GM19395 (cell line): ENCODE measurements around the gene STARD13.
"Not testable (repeated sequence)": the region's sequence is repeated elsewhere in the genome, so short reads cannot be mapped to it uniquely, and the experiment has no call there.

ENCODE experiments used
- ATAC-seq: cut with Tn5 transposase; IDR thresholded peaks from one replicate; pipeline ENCODE4 v1.9.1; 2021; ENCODE audit warnings: mild to moderate bottlenecking, moderate library complexity; ENCODE audit not compliant: unreplicated experiment

Gene STARD13

DNA sequence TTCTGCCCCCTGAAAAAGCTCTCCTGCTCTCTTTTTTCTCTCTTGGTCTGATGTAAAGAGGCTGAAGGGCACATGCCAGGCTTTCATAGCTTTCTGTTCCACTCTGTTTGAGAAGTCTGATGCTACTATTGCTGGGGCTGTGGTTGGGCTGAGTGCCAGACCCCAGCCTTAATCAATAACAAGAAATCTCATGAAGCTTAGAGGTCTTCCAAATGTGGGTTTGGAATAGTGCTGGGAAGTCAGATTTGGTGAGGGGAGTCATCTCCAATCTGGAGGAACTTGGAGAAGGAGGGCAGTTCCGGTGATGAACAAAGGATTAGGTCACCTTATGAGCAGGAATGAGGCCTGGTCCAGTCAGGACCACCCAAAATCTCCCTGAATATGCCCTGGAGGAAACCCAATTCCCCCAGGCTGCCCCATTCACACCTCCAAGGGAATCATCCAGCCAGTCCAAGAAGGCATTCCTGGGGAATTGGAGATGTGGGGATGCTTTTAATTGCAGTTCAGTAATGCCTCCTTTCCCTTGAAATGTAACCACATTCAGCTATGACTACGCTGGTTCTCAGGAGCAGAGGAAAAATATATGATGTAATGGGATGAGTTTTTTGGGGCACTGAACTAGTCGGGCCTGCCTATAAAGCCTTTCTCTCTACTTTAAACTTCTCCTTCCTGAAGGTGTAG lies 102.0 kb downstream of the STARD13 start:
- no peak for ATAC-seq

DNA sequence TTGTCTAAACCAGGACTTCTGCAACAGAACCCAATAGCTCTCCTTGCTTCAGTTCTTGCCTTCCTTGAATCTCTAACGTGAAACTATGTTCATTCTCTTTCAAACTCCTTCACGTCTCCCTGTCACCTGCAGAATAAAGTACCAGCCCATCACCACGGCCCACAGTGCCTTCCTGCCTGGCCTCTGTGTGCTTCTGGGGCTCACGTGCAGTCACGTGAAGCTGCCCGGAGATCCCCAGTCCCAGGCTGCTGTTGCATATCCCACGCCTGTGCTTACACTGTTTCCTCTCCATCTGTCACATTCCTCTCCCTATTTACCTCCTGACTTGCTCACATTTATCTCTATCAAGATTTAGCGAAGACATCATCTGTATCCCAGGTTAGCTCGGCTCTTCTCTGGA lies 102.8 kb downstream of the STARD13 start:
- no peak for ATAC-seq

DNA sequence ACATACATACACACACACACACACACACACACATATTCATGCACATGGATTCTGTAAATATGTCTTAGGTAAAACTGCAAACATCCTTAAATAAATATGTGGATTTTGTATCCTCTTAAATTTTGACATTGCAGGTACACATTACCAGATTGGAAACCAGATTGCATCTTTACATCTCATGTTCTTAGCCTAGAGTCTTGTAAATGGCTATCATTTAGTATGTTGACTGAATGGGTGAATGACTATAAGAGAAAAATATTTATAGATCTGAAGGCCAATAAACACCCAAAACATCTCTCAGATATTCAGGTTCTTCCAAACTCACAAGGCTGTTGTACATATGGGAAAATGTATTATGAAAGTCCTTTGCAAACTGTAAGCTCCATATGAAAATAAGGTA lies 104.3 kb downstream of the STARD13 start:
- ATAC-seq: no peak

GRCh38 chr13:33180122-33180804 lies 105.3 kb downstream of the STARD13 start:
- ATAC-seq: no peak

- ATAC-seq: no peak
Observed at GRCh38 chr13:33179463-33179862, 106.1 kb downstream of the STARD13 start.

DNA sequence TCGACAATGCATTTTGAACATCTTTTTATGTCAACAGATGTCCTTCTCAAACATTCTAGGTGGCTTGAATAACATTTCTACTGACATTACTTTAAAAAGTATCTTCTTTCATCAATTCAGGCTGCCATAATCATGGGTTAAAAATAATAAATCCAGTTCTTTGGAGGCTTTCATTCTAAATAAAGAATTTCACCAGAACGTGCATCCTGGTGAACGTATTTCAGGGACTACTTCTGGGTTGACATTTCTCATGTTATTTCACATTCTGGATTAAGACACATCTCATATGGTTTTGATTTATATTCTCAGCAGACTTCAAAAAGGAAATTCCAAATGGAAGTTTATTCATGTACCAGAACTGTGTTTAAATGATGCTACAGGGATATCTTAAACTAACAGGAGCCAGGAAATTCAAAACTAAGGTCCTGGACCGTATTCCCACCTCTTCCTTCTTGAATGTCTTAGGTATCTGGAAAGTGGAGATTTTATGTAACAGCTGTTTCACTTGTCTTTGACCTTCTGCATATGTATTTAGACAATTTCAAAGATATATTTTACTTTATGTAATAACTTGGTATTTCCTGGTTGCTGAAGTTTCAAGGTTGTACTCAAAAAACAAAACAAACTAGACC lies 107.2 kb downstream of the STARD13 start:
- ATAC-seq: no peak

DNA sequence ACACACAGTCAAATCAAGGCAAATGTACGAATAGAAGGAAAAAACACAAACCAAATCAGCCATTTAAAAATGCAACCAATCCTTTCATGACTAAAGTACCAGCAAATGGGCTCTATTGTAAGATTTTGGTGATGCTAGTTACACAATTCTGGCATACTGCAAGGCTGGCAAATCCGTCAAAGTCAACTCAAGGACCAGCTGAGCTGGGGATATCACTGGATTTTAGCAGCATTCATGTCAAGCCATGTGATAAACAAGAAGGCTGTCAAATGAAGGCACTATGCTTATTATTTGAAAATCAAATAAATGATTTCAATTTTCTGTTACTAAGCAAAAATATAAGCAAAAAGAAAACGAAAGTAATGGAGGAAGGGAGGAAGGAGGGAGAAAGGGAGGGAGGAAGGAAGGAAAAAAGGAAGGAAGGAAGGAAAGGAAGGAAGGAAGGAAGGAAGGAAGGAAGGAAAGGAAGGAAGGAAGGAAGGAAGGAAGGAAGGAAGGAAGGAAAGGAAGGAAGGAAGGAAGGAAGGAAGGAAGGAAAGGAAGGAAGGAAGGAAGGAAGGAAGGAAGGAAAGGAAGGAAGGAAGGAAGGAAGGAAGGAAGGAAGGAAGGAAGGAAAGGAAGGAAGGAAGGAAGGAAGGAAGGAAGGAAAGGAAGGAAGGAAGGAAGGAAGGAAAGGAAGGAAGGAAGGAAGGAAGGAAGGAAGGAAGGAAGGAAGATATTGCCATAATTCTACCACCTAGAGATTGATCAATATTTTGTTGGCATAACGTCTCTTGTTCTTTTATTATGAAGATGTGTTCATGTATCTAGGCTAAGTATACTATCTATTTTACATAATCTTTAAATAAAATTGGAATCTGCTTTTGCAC lies 108.0 kb downstream of the STARD13 start:
- not testable (repeated sequence) for ATAC-seq

DNA sequence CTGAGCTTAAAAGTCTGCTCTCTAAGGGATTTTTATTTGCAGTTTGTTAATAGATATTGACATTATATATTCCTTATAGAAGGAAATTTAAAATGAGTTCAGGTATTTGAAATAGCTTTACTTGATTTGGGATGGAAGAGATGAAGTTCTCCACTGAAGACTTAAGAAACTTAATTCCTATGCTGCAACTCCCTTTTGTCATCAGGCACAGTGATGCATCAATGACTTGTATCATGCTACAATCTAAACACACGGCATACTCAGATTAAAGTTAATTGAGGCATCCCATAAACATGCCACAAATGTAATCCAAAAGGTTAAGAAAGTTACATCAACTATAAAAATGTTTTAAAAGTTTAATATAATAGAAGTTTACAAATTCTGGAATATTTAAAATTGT lies 109.0 kb downstream of the STARD13 start:
- ATAC-seq: no peak

DNA sequence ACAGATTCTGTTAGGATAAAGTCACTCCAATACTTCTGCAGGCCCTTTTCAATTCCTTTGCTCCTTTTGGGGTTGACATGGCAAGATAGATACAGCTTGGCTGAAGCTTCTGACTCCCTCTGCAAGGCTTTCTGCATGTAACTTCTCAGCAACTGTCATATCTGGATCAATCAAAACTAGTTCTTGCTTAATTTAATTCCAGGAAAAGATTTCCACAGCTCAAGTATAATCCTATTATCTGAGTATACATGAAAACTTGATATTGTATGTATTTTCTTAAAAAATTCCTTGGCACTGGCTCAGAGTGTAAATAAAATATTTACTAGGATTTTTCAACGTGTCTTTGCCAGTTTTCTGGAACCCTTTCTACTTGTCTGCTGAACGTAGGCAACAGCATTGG lies 109.6 kb downstream of the STARD13 start:
- ATAC-seq: no peak

DNA sequence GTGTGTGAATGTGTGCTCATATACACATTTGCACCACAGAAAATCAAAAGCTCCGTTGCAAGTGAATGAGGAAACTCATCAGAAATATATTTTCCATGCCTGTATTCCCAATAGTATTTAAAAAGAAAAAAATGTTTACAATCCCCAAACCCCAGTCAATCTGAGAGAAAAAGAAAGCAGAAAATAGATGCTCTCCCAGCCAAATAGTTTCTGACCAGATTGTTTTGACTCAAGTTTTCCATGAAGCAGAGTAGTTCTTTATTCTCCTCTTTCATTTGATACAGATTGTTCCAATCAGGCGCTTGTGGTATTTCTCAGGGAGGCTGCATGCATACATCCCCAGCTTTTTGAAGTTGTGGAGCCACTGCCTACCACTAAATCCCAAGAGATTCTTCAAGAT lies 110.6 kb downstream of the STARD13 start:
- no peak for ATAC-seq

DNA sequence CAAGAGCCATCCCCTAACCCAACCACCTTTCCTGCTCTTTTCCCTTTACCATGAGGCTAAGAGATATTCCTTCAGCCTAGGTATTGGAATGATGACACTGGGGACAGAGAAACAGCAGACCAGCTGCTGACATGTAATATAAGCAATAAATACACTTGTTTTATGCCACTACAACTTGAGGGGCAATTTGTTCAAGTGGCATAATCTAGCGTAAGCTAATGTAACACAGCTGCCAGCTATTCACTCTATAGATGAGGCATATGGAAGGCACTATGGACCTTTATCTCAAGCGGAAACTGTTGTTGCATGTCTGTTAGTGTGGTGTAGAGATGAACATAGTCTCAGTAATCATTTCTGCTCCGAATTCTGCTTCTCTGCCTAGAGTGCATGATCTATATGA lies 111.1 kb downstream of the STARD13 start:
- no peak for ATAC-seq

DNA sequence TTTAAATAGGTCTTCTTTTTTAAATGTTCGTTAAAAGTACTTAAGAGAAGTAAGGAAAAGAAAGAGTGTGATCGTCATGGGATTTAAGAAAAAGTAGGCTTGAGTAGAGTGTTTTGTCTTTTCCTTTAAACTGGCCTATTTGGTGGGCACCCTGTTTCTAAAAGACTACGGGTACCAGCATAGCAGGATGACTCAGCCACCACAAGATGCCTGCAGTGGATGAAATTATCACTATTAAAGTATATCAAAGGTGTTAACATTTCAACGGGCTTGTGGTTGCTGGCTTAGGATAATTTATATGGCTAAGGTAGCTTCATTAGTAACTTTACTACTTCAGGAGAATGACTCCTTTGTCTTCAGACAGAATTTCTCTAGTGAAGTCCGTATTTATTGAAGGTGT lies 112.6 kb downstream of the STARD13 start:
- ATAC-seq: no peak

GRCh38 chr13:33172400-33172799 lies 113.2 kb downstream of the STARD13 start:
- no peak for ATAC-seq

GRCh38 chr13:33169273-33169980 lies 116.1 kb downstream of the STARD13 start:
- no peak for ATAC-seq

DNA sequence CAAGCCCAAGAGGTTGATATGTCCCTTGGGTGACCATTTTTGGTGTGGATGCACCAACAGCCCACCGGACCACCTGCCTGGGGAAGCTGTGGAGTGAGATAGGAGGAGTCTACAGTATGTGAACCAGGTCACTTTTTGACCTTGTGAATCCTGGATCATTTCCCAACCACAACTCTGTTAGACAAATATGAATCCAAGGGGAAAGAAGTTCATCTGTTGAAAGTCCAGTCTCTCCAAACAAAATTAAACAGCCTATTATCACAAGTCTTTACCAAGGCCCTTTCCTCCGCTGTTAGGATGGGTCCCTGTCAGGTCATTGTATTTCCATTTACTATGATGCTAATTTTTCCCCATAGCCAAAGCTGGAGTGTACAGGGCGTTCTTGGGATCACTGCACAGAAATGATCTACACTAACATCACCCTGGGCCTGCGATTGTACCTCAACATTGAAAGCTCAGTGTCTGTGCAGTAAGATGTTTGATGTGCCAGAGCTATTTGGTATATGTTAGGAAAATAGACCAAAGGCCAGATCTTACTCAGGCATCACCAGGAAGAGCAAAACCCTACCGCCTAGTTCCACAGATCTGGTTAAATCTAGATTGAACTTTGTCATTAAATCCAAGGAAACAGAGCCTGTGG lies 117.1 kb downstream of the STARD13 start:
- no peak for ATAC-seq

- no peak for ATAC-seq
Observed at GRCh38 chr13:33167491-33167890, 118.1 kb downstream of the STARD13 start.

DNA sequence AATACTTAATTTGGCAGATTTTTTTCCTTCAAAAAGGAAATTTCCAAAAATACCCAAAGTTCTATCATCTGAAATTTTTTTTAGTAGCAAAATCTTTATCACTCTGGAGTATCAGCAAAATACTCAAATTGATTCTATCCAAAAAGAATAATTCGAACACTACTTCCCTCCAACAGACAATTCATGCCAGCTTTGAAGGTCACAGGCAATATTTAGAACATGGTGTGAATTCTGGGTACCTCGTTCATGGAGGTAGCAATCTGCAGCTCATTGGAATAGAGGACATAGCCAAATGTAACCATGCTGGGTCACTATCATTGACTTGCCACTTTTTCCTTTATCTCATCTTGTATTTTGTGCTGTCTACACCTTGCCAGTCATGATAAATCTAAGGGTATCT lies 119.8 kb downstream of the STARD13 start:
- no peak for ATAC-seq

DNA sequence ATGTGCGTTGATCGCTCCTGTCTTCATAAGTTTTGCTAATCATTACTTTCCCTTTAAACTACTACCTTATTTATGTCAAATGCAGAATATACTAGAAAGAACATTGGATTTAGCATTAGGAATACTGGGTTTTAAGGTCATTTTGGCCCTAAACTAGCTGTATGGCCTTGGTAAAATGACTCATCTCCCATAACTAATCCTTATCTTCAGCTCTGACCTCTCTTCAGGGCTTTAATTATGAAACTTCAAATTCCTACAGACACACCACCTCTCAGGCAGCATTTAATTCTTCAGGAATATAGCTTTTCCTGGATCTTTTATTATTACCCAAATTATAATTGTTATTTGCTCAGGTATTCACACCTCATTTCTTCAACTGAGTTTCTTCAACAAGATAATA lies 121.2 kb downstream of the STARD13 start:
- no peak for ATAC-seq

DNA sequence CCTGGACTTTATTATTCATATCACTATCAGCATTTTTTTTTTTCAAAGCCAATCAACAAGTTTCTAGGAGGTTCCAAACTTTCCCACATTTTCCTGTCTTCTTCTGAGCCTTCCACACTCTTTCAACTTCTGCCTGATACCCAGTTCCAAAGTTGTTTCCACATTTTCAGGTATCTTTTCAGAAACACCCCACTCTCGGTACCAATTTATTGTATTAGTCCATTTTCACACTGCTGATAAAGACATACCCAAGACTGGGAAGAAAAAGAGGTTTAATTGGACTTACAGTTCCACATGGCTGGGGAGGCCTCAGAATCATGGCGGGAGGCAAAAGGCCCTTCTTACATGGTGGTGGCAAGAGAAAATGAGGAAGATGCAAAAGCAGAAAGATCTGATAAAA lies 122.8 kb downstream of the STARD13 start:
- ATAC-seq: not testable (repeated sequence)

- no peak for ATAC-seq
Observed at GRCh38 chr13:33158816-33159215, 126.7 kb downstream of the STARD13 start.
